Midbrain (tissue), 1 donor: ENCODE measurements around the gene CXXC5.

ENCODE experiments used
- DNase-seq: peaks from one replicate; lab custom pipeline; 2025; lab: John Stamatoyannopoulos, UW

The CXXC5 gene

GRCh38 chr5:139651043-139651834 is 3.1 kb downstream of the CXXC5 start:
- peak; percentile 84 for DNase-seq

- peak; percentile 91 for DNase-seq
Observed at GRCh38 chr5:139651853-139652787, 4.0 kb downstream of the CXXC5 start.

GRCh38 chr5:139652788-139653241 is 4.7 kb downstream of the CXXC5 start:
- DNase-seq = no peak

GRCh38 chr5:139653616-139654015 is 5.5 kb downstream of the CXXC5 start:
- DNase-seq = no peak

- DNase-seq = no peak
Observed at GRCh38 chr5:139654464-139654863, 6.3 kb downstream of the CXXC5 start.

- DNase-seq = no peak
Observed at GRCh38 chr5:139654871-139655491, 6.8 kb downstream of the CXXC5 start.

- DNase-seq = peak; percentile 45
Observed at GRCh38 chr5:139655727-139656271, 7.7 kb downstream of the CXXC5 start.

GRCh38 chr5:139657363-139658321 is 9.5 kb downstream of the CXXC5 start:
- no peak for DNase-seq

GRCh38 chr5:139658501-139658927 is 10.4 kb downstream of the CXXC5 start:
- no peak for DNase-seq

- no peak for DNase-seq
Observed at GRCh38 chr5:139658928-139659667, 10.9 kb downstream of the CXXC5 start.

GRCh38 chr5:139659695-139660101 is 11.5 kb downstream of the CXXC5 start:
- no peak for DNase-seq

- peak; percentile 93 for DNase-seq
Observed at GRCh38 chr5:139660105-139660922, 12.2 kb downstream of the CXXC5 start.

GRCh38 chr5:139660923-139661814 is 13.0 kb downstream of the CXXC5 start:
- peak; percentile 74 for DNase-seq

GRCh38 chr5:139662617-139663016 is 14.5 kb downstream of the CXXC5 start:
- no peak for DNase-seq

GRCh38 chr5:139663207-139664085 is 15.3 kb downstream of the CXXC5 start:
- DNase-seq = no peak

- DNase-seq = no peak
Observed at GRCh38 chr5:139664086-139664693, 16.0 kb downstream of the CXXC5 start.
